HepG2 (cell line): ENCODE results near the gene VEZT. TPM values are rescaled to one million over a fixed set of nuclear protein-coding genes. Genes with fewer than 3 reads are reported as not detected.
"Not testable (repeated sequence)": the region's sequence is repeated elsewhere in the genome, so short reads cannot be mapped to it uniquely, and the experiment has no call there.

Experiments
- ATAC-seq: fragments of 200-7000 bp; cut with Tn5 transposase; 3 replicates; pipeline ENCODE4 v1.9.1; 2020; ENCODE audit warnings: mild to moderate bottlenecking, moderate library complexity
- BruUV-seq: library from RNA; stranded (reverse); fragments of 400-500 nt; replicated peaks from 2 replicates; lab custom pipeline; 2021; lab: Mats Ljungman, UMichigan
- CTCF ChIA-PET: fragments of 300-600 bp; formaldehyde crosslinking; extraction: SDS; loops from one replicate; lab custom pipeline; 2021; ENCODE audit warnings: low total read pairs, inconsistent platforms, low intra/inter-chr PET ratio; lab: Yijun Ruan, JAX
- POLR2A ChIA-PET: fragments of 350-600 bp; sonication (Branson Sonifier 250); formaldehyde crosslinking; loops from one replicate; lab custom pipeline; 2020; ENCODE audit warnings: antibody characterized with exemption, inconsistent platforms; lab: Yijun Ruan, JAX
- DNase-seq: peaks from one replicate; pipeline ENCODE4 v3.0.0-alpha.2; 2015; ENCODE audit warnings: low spot score
- FAIRE-seq: peaks from 3 replicates; lab custom pipeline; 2011; peaks lifted over from hg19 to GRCh38; lab: Jason Lieb, UNC
- H2AFZ ChIP-seq: one replicate; pipeline ENCODE4 v1.6.1; 2011; ENCODE audit warnings: low read length, inconsistent platforms
- H3K27ac ChIP-seq: fragments of 300-600 bp; 3 replicates; pipeline ENCODE4 v1.8.0; 2011; ENCODE audit warnings: mixed run types, mild to moderate bottlenecking, mixed read lengths, low read length, inconsistent platforms; ENCODE audit not compliant: insufficient read depth; ENCODE audit errors: extremely low read length
- H3K27me3 ChIP-seq, 2 experiments: fragments of 200-600 bp in 1 of 2; 2 replicates in 1 of 2; 3 replicates in 1 of 2; pipeline versions ENCODE4 v1.6.0 to v1.8.0; 2011; ENCODE audit warnings: low read length in 2 of 2, mild to moderate bottlenecking in 2 of 2, moderate library complexity in 2 of 2, inconsistent platforms in 1 of 2; ENCODE audit not compliant: insufficient read depth in 2 of 2, control insufficient read depth in 1 of 2
- H3K36me3 ChIP-seq, 2 experiments: fragments of 200-600 bp in 1 of 2; replicated peaks in 1 of 2; 2 replicates in 1 of 2; 3 replicates in 1 of 2; pipeline versions ENCODE4 v1.5.1 to v1.8.0; 2011; ENCODE audit warnings: low read length in 2 of 2, inconsistent platforms in 1 of 2; ENCODE audit not compliant: insufficient read depth in 2 of 2, control insufficient read depth in 1 of 2
- H3K4me1 ChIP-seq: 2 replicates; pipeline ENCODE4 v1.5.1; 2012; ENCODE audit warnings: low read length, inconsistent platforms; ENCODE audit not compliant: insufficient read depth
- H3K4me2 ChIP-seq: 2 replicates; pipeline ENCODE4 v1.6.0; 2011; ENCODE audit warnings: low read depth, low read length, inconsistent platforms
- H3K4me3 ChIP-seq, 3 experiments: fragments of 200-600 bp in 1 of 3; sonication (generic), shearing (Covaris generic) in 1 of 3; replicated peaks in 1 of 3; 2 replicates each; pipeline ENCODE4 v1.5.1; 2011 to 2016; ENCODE audit warnings: low read length in 3 of 3, inconsistent platforms in 2 of 3, low read depth in 2 of 3, mild to moderate bottlenecking in 2 of 3, control low read depth in 1 of 3, mixed read lengths in 1 of 3; ENCODE audit not compliant: insufficient read depth in 1 of 3
- H3K79me2 ChIP-seq: one replicate; pipeline ENCODE4 v1.6.1; 2011; ENCODE audit warnings: low read length, inconsistent platforms; ENCODE audit not compliant: insufficient read depth
- H3K9ac ChIP-seq: 2 replicates; pipeline ENCODE4 v1.6.0; 2011; ENCODE audit warnings: mild to moderate bottlenecking, low read depth, low read length, inconsistent platforms; ENCODE audit not compliant: insufficient read depth
- H3K9me3 ChIP-seq: 2 replicates; pipeline ENCODE4 v1.5.1; 2012; ENCODE audit warnings: mild to moderate bottlenecking, low read length
- H4K20me1 ChIP-seq: 2 replicates; pipeline ENCODE4 v1.6.0; 2011; ENCODE audit warnings: inconsistent platforms, mild to moderate bottlenecking, low read length, moderate library complexity; ENCODE audit not compliant: insufficient read depth
- KLF6 ChIP-seq: IDR thresholded peaks from 2 replicates; pipeline ENCODE4 v1.8.0; 2016; ENCODE audit warnings: missing biosample characterization, missing genetic modification reagents
- MAFK ChIP-seq, 2 experiments: IDR thresholded peaks in 1 of 2; conservative IDR thresholded peaks in 1 of 2; 2 replicates each; pipeline ENCODE4 v1.6.1; 2011; ENCODE audit warnings: improper control_type of control experiment in 2 of 2, low read length in 2 of 2
- ZFP1 ChIP-seq: IDR thresholded peaks from 2 replicates; pipeline ENCODE4 v1.6.1; 2016
- WGBS: methylation state at CpG from one replicate; pipeline ENCODE4 v1.1.6; 2017; ENCODE audit warnings: low lambda C conversion rate; 5-methylcytosine and 5-hydroxymethylcytosine counted together
- in situ Hi-C: cut with HindIII; loops from 2 replicates; pipeline ENCODE4 v1.10.0; 2017; ENCODE audit warnings: low pct_unique_long_range_greater_than_20kb; ENCODE audit not compliant: extremely low pct_ligation_motif_present
- intact Hi-C: fragments of 100-400 bp; cut with micrococcal nuclease; formaldehyde crosslinking; loops from one replicate; pipeline ENCODE4 v1.10.0; 2022; ENCODE audit not compliant: unreplicated experiment
- polyA plus RNA-seq, 8 experiments: library from polyadenylated mRNA; depleted of rRNA in 3 of 8; stranded (reverse) in 7 of 8; unstranded in 1 of 8; fragments of >200 nt; fragmentation: Illumina TruSeq in 4 of 8; extraction: Trizol in 4 of 8; gene quantifications; 2 replicates each; pipeline versions ENCODE4 v1.2.1 to v1.2.3, GENCODE V29; 2011 to 2016; ENCODE audit warnings: low read depth in 4 of 8, missing spikeins in 1 of 8, mixed read lengths in 1 of 8; ENCODE audit not compliant: insufficient read depth in 1 of 8
- total RNA-seq, 5 experiments: library from RNA; depleted of rRNA; stranded (reverse); fragments of >200 nt; fragmentation: Illumina TruSeq; extraction: Trizol; gene quantifications; 2 replicates each; pipeline ENCODE4 v1.2.3, GENCODE V29; 2016; ENCODE audit warnings: low read depth in 1 of 5
- TF ChIP-seq, protein P1 (sequence below): sonication (generic); formaldehyde crosslinking; IDR thresholded peaks from 2 replicates; pipeline ENCODE4 v1.5.0; 2020; ENCODE audit warnings: missing genetic modification reagents

Gene VEZT
- total and polyA plus RNA-seq, 2 of the 13 experiments (the other 11 are each of a cell fraction or from before 2014, with no cell fraction given), result 35.5 to 51.6 TPM

GRCh38 chr12:95235621-95236020 lies 18.0 kb downstream of the VEZT start:
- 100% methylated on average over 1 of the region's 31 CpGs for WGBS
- Histone ChIP-seq H3K4me1 (peaks cover 44% of the 10 kb centered on the region), H3K79me2 (peaks cover 64% of the 10 kb centered on the region)
- H3K27ac ChIP-seq, H3K4me3 ChIP-seq, H3K9me3 ChIP-seq, H3K36me3 ChIP-seq, ATAC-seq, DNase-seq, BruUV-seq, H3K27me3 ChIP-seq, in situ Hi-C loops, CTCF ChIA-PET, intact Hi-C loops, H2AFZ ChIP-seq, FAIRE-seq, H4K20me1 ChIP-seq, H3K4me2 ChIP-seq, POLR2A ChIA-PET, H3K9ac ChIP-seq: not testable (repeated sequence)

DNA sequence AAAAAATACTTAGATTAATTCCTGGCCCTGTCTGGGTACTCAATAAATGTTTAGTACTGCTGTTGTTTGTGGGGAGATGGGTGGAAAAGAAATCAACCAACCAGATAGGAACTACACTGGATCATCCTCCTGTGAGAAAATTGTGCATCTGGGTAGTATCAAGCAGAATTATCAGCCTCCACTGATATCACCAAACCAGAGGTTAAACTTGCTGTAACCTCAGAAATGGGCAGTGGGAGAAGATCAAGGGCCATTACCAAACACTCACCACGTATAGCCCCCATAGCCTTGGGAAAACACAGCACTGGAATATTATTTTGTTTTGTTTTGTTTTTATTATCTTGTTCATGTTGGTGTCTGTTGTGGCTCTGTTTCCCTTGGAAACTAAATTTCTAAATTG lies 19.7 kb downstream of the VEZT start:
- ATAC-seq (no peak), FAIRE-seq (no peak), DNase-seq (no peak)
- H3K4me3 ChIP-seq, result no peak overlapping the region
- H3K27ac ChIP-seq, result no peak overlapping the region
- BruUV-seq, result no TSS peak
- CTCF ChIA-PET, result no interaction called here
- no peak overlapping the region for H2AFZ ChIP-seq
- 0 out of 2 replicates have a peak, but pooled peaks cover 5% of the 10 kb centered on the region for H4K20me1 ChIP-seq
- no peaks in the 10 kb centered on the region for H3K27me3 ChIP-seq
- in situ Hi-C loops, result no loop called here
- H3K4me1 ChIP-seq, result peaks cover 32% of the 10 kb centered on the region
- POLR2A ChIA-PET, result no interaction called here
- no peak overlapping the region for H3K4me2 ChIP-seq
- no peak for TF ChIP-seq KLF6 (CRISPR knock-in tag)
- TF ChIP-seq, protein P1, sequence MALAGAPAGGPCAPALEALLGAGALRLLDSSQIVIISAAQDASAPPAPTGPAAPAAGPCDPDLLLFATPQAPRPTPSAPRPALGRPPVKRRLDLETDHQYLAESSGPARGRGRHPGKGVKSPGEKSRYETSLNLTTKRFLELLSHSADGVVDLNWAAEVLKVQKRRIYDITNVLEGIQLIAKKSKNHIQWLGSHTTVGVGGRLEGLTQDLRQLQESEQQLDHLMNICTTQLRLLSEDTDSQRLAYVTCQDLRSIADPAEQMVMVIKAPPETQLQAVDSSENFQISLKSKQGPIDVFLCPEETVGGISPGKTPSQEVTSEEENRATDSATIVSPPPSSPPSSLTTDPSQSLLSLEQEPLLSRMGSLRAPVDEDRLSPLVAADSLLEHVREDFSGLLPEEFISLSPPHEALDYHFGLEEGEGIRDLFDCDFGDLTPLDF (CRISPR knock-in tag), result 0 out of 2 replicates have a peak, but pooled peaks have one; percentile 38
- TF ChIP-seq ZFP1 (CRISPR knock-in tag), result no peak
- TF ChIP-seq MAFK (conservative IDR thresholded peaks at IDR 0.05 in 1 of 2, IDR thresholded peaks at IDR 0.05 in 1 of 2; ENCODE audit: low read length in 2 of 2), result no peak
- peaks cover 55% of the 10 kb centered on the region for H3K79me2 ChIP-seq
- H3K36me3 ChIP-seq, result no peaks in the 10 kb centered on the region; a peak in 2 of 5 replicates
- WGBS, result 81% methylated on average over 1 of the region's 1 CpG
- H3K9ac ChIP-seq, result no peak overlapping the region
- H3K9me3 ChIP-seq, result no peaks in the 10 kb centered on the region
- intact Hi-C loops, result no loop called here
